T47D (cell line): ENCODE measurements around the gene NECAB2.

ENCODE experiments used
- DNase-seq, 2 experiments: peaks; one replicate each; pipeline versions ENCODE4 v3.0.0 to v3.0.0-alpha.2; 2011 to 2012; ENCODE audit warnings: low read depth in 1 of 2, low spot score in 1 of 2
- JUND ChIP-seq: IDR thresholded peaks from 2 replicates; pipeline ENCODE4 v1.6.1; 2012; ENCODE audit warnings: low read depth
- in situ Hi-C: cut with HindIII; loops from 2 replicates; pipeline ENCODE4 v1.10.0; 2016; ENCODE audit warnings: low sequenced_read_pairs, low pct_unique_long_range_greater_than_20kb

The NECAB2 gene

DNA sequence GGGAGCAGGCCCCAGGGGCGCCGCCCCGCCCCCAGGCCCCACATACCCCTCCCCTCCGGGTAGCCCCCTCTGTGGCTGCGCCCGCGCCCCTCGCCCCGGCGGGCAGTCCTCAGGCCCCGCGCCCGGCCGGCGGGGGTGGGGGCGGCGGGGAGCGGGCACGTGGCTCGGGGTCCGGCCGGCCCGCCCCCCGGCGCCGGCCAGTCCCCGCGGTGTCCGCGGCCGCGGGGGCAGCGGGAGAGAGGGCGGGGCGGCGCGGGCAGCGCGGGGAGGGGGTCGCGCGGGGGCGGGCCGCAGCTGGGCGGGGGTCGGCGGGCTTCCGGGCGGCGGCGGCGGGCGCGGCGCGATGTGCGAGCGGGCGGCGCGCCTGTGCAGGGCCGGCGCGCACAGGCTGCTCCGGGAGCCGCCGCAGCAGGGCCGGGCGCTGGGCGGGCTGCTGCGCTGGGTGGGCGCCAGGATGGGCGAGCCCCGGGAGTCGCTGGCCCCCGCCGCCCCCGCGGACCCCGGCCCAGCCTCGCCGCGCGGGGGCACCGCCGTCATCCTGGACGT, 335 bp downstream of the NECAB2 start:
- in situ Hi-C loops = no loop called here
- TF ChIP-seq JUND = no peak

DNA sequence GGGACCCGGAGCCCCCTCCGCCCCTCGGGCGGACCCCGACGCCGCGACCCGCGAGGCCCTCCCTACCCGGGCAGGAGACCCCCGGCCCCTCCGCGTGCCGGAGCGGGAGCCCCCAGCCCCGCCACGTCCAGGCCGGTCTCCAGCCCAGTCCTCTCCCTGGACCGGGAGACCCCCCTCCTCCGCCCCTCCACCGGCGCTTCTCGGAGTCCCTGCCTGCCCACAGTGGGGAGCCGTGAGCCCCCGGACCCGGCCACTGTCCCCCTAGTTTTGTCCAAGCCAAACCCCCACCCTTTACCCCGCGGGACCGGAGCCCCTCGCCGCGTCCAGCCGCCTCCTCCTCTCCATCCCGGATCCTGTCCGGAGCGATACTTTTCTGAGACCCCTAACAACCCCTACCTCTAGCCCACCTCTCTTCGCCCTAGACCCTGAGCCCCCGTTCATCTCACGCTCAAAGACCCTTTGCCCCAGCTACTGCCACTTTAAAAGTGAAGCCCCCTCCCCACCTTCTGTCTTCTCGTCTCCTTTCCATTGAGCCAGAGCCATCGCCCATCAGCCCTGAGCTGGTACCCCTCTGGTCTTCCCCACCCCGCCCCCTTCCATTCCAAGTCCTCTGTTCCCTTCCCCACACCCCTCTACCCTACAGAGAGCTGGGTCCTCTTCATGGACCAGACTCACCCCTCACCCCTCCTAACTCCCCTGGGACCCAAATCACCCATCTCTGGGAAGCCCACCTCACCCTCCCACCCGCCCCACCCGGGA, 1.0 kb downstream of the NECAB2 start:
- in situ Hi-C loops = no loop called here
- TF ChIP-seq JUND = no peak
- no peak for DNase-seq

More for the DNA sequence above, 335 bp downstream of the NECAB2 start:
- no peak for DNase-seq

DNA sequence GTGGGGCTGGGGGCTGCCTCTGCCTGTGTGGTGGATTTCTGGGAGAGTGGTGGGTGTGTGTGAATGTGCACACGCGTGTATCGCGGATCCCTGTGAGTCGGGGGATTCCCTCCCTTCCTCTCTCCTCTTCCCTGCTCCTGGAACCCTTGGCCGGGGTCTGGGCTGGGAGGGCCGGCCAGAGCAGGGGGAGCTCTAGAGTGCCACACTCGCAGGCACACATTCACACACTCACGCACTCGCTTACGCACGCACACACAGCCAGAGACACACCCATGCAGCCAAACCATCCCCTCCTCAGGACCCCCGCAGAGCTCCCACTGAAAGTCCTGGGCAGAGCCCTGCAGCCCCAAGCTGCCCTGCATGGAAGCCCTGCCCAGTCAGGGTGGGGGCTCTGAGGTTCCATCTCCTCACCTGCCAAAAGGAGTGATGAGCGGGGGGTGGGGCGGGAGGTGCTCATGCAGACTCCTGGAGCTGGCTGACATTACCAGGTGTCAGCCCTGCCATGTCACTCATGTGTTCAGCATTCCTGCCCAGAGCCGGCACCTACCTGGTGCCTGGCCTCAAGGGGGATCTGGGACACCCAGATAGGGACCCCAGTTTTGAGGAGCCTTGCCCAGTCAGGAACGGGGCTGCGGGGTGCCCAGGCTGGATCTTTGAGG, 1.9 kb downstream of the NECAB2 start:
- TF ChIP-seq JUND = no peak
- no peak for DNase-seq
- in situ Hi-C loops = no loop called here

DNA sequence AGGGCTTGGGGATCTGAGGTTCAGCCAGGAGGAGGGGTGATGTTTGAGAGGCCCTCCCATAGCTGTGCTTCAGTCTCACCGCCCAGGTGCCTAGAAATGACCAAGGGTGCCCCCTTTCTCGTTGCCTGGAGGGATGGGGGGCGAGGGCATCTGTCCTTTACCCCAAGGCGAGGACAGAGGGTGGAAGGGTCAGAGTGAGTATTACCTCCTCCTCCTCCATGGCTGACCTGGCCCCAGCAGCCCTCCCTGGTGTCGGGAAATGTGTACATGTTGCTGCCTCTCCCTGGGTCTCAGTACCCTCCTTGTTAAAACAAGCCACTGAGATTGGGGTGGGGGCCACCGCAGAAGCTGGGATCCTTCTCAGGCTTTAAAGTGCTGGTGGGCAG, 2.4 kb downstream of the NECAB2 start:
- in situ Hi-C loops = no loop called here
- no peak for DNase-seq
- no peak for TF ChIP-seq JUND

DNA sequence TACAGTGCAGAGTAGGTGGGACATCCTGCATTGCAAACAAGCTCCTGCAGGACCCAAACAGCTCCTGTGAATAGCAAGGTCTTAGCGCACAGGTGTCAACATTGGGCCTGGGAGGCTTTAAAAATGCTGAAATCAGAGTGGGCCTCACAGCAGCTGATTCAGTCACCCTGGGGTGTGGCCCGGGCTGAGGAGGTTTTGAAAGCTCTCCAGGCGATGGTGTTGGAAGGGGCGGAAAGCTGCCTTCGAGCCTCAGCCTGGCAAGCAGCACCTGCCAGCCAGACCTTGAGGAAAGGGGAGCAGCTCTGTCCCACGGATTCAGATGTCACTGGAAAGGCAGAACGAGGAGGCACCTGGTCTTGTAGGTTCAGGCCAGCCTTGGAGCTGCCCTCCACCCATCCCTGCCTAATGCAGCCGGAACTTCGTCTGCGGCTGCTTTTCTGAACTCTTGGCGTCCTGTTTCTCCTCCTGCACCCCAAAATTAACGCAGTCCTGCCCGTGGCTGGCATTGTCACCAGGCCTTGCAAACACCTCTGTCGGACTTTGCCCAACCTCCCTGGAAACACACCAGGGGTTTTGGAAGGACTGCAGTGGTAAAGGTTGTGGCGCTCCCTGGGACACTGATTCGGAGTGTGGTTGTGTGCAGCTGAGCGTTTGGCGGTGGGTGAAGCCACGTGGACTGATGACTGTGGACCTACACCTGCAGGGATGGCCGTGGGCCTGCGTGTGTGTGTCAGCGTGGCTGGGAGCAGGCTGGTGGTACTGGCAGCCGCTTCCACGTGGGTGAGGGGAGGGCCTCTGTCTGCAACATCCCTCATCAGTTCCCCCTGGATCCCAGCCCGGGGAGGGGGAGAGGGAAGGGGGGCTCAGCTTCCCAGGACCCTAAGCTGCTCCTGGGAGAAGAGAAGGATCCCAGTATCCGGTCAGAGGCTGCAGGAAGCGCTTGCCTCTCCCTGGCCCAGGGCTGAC, 3.4 kb downstream of the NECAB2 start:
- DNase-seq = no peak
- in situ Hi-C loops = no loop called here
- no peak for TF ChIP-seq JUND

DNA sequence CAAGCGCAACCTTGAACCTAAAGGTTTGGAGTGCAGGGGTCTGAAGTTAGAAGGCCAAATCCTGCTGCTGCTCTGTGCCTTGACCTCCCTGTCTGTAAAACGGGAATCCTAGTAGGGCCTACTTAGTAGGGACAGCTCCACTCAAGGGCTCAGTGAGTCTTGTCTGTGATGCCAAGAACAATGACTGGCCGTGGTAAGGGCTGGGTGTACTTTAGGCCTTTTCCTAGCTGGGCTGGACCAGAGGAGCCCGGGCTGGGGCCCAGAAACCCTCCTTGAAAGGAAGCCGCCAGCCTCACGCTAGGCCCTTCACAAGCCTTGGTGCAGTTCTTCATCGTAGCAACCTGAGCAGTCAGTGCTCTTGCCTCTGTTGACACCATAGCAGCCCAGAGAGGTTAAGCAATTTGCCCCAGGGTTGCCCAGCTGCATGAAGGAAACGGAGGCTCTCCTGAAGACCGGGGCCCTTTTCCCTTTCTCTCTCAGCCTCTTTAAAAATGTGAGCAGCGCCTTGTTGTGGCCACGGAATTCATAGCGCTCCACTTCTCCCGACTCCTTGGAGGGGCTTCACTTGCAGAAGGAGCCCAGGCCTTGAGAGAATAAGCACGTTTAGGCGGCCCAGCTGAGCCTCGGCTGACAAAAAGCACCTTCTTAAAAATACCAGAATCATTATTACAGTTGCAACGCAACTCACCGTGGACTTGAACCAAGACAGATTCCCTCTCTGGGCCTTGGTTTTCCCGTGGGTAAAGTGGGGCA, 4.4 kb downstream of the NECAB2 start:
- TF ChIP-seq JUND = no peak
- DNase-seq = no peak
- in situ Hi-C loops = no loop called here

DNA sequence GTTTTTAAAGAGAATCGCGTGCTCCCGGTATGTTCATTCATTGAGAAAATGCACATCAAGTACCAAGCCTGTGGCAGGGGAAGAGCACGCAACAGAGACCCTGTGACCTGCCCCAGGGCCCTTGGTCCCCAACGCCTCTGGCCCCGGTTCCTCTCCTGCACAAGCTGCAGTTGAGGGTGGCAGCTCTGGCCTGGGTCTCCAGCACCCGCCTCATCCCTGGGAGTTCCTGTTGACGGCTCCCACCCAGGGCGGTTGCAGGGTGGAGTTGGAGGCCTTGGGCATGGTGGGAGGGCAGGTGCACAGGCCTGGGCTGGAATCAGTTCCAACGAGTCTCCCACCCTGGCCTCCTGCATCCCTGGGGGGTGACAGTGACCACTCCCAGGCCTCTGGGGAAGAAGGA, 5.0 kb downstream of the NECAB2 start:
- in situ Hi-C loops = no loop called here
- TF ChIP-seq JUND = no peak
- DNase-seq = no peak

DNA sequence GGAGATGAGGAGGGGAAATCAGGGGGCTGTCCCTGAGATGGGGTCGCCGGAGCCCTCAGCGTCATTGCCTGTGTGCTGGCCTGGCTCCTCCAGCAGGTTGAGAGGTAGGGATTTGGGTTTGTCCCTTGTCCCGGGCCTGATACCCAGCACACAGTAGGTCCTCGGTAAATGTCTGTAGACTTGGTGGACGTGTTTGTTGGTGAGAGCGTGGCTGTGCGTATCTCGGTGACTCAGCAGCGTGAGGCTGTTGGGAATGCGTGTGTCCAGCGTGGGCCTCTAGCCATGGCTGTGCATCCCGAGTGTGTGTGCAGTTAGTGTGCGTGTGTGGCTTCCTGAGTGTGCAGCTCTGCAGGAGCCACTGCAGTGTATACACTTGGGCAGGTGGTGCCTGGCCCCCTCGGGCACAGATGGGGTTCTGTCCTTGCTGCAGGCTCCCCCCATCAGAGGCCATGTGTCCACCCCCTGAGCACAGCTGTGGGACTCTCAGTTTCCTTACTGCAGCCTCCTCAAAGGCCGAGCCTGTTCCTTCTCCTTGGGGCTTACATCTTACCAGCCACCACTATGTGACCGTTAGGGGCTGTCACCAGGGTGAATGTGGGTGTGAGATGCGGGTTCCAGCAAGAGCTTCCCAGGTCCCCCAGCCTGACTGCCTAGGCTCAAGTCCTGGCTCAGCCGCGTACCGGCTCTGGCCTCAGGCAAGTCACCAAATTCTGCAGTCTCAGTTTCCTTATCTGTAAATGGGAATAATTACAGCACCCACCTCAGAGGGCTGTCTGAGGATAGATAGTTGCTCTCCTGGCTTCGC, 5.7 kb downstream of the NECAB2 start:
- in situ Hi-C loops = no loop called here
- TF ChIP-seq JUND = no peak
- DNase-seq = no peak

DNA sequence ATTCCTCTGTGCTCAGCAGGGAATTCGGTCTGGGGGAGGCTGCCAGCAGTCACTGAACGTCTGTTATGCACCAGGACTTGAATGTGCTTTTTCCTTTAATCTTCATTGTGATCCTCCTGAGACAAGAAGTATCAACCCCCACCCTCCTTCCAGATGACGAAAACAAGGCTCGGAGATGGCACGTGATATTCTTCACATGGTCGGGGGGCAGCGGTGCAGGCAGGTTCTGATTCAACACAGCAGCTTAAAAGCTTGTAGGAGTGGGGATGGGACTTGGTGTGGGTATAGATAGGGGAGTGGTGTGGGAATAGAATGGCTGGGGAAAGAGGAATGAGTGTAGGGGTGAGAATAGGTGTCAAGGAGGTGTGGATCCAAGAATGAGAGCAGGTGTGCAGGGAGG, 6.4 kb downstream of the NECAB2 start:
- no peak for TF ChIP-seq JUND
- in situ Hi-C loops = no loop called here
- DNase-seq = no peak

DNA sequence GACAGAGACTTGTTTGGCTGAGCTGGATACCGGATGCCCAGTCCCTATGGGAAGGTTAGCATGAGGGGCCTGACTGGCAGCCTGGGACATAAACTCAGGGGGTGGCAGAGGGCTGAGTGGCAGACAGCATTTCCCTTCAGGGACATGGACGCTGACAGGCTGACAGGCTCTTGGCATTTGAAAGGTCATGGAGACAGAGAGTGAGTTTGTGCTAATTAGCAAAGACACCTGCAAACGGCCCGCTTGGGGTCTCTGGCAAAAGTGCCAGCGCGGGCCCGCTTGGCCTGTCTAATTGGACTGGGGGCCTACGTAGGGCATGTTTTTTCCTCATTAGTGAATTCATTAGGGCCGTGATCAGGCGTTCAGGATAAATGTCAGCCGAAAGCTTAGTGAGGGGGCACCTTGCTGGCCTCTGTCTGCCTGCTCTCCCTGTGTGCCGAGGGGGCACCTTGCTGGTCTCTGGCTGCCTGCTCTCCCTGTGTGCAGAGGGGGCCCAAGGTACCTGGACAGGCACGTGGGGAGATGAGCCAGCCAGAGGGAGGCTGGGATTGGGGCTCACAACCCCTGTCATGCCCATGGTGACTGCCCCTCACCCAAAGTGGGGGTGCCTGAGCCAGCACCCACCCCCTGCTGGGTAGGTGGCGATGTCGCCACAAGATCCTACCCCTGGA, 7.7 kb downstream of the NECAB2 start:
- in situ Hi-C loops = no loop called here
- no peak for DNase-seq
- TF ChIP-seq JUND = no peak
